Astrocyte of the hippocampus (primary cell): ENCODE results near the gene TMEM259.

Experiments
- DNase-seq: peaks from one replicate; pipeline ENCODE4 v3.0.0; 2011; ENCODE audit warnings: low read depth, low spot score

Gene TMEM259

DNA sequence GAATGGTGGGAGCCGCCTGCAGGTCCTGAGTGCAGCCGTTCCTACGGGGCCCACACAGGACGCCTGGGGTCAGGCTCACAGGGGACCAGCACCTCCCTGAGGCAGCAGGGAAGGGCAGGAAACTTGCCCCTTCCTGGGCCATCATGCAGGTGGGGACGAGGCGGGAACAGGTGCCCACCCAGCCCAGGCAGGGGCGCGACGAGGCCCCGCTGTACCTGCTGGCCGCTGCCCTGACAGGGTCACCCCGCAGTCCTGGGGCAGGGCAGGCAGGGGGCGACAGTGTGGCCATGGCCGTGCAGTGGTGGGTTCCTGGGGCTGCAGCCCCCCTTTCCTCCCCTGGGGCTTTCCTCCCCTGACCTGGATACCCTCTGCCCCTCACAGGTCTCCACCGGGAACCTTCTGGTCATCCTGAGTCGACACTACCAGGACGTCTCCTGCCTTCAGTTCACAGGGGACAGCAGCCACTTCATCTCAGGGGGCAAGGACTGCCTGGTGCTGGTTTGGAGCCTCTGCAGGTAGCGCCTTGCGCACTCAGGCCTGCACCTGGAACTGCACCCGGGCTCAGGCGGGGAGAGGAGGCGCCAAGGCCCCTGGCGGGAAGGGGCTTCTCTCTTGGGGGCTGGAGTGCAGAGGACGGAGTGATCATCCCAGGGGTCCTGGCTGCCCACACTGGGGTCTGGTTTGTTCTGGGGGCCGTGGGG, 31.4 kb downstream of the TMEM259 start:
- DNase-seq: no peak

DNA sequence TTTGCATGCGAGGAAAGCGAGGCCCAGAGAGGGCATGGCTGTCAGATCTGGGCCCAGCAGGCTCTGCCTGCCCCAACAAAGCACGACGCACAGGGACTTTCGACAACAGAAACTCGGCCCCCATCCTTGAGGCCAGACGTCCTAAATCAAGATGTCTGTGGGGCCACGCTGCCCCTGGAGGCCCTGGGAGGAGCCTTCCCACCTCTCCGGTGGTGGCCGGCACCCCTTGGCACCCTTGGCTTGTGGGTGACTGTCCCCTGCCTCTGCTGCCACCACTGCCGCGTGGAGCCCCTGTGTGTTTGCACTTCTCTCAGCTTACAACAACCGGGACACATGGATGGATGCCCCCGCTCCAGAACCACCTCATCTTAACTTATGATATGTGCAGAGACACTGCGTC, 32.4 kb downstream of the TMEM259 start:
- no peak for DNase-seq

DNA sequence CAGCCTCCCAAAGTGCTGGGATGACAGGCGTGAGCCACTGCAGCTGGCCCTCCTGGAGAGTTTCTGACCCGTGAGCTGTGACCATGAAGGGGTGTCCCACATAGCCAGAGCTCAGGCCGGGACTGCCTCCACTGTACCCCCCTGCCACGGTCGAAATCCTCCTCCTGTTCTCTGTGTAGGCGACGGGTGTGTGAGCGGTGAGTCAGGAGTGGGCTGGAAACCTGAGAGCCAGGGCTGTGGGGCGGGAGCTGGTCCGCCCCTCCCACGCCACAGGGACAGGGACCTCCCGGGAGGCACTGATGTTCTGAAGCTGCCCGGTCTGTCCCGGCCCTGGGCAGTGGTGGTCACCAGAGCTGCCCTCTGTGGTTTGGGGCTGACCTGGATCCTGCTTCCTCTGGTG, 32.8 kb downstream of the TMEM259 start:
- no peak for DNase-seq

DNA sequence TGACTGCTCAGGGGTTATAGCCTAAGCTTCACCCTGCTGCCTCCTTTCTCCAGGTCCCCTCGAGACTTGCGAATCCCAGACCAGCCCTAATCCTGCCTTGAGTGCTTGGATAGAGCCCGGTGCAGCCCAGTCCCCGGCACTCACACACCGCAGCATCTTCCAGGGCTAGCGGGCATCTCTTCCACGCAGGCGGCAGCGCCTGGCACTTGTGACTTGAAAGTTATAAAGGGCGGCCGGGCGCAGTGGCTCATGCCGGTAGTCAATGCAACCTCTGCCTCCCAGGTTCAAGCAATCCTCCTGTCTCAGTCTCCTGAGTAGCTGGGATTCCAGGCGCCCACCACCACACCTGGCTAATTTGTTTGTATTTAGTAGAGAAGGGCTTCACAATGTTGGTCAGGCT, 34.8 kb downstream of the TMEM259 start:
- DNase-seq: no peak

DNA sequence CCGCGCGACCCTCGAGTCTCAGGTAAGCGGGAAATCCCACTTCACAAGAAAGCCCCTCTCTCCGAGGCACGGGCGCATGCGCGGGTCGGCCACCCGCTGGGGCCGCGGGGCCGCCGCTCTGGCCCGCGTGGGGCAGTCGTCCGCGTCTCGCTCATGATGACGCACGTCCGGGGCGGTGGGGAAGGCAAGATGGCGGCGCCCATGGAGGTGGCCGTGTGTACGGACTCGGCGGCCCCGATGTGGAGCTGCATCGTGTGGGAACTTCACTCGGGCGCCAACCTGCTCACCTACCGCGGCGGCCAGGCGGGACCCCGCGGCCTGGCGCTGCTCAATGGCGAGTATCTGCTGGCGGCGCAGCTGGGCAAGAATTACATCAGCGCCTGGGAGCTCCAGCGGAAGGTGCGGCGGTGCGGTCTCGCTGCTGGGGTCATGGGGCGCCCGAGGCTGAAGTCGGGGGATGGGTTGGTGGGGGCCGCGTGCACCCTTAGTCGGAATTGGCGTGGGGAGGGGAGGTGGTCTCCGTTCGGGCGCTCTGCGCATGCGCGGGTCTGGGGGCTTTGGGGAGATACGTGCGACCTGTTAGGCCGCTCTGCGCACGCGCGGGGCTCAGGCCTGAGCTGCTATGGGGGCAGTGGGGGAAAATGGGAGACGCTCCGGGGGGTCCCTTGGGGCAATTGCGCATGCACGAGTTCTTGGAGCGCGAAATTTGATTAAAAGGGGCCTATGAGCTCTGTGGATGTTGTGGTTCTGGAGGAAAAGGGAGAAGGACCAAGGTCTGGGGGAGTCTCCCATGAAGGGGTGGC, 36.6 kb downstream of the TMEM259 start, which contains the start of gene WDR18:
TSS of gene WDR18 (plus strand) at position 181 of the 803 bp plus-strand sequence. CDS start at position 190, 9 bp downstream.
- DNase-seq: peak; percentile 96

DNA sequence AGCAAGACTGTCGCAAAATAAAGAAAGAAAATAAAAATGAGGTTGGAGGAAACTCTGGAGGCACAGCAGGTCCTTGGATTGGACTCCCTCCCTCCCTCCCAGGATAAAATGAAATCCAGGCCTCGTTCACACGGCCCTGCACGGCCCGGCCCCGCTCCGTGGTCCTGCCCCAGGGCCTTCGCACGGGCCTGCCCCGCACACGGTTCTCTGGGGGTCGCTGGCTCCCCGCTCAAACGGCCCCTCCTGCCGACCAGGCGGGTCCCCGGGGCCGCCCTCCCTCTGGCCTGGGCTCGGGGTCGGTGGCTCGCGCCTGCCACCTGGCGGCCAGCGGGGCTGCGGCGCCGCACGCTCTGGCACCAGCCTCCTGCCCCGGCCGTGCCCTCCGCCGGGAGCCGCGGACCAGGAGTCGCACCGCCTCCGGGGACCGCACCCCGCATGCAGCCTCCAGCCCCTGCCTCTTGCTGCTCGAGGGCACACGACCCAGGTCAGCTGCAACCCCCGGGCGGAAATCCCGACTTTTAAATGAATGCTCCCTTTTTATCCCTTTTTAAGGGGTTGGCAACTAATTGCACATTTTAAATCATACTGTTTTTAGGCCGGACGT, 38.3 kb downstream of the TMEM259 start:
- peak; percentile 86 for DNase-seq

DNA sequence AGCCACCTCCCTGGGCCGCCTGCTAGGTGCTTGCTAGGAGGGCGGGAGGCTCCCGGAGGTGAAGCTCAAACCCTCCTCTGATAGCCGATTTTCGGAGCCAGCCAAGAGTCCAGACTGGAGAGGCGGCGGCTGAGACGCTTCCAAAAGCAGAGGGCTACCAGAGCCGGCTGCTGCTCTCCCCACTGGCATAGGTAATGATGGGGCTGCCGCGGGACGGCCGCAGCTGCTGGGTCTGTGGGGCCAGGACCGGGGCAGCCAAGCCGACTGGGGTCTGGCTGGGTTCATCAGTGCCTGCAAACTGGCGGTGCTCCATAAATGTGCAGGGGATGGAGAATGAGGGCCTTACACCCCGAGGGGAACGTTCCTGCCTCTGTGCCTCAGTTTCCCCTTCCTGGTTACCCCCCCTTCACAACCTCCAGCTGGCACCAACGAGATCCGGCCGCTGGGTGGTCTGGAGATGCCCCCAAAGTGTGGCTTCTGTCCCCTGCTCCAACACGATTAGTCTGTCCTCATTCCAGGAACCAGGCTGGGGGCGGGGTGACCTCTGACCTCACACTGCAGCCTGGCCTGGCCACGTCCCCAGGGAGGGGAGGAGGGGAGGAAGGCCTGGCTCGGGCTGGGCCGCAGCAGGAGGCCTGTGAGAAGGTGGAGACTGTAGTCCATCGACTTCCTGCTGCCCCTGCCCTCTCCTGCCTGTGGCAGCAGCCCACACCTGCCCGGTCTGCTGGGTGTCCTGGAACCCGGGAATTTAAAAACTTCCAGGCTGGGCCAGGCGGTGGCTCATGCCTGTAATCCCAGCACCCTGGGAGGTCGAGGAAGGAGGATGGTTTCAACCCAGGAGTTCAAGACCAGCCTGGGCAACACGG, 40.6 kb downstream of the TMEM259 start:
- DNase-seq: no peak

DNA sequence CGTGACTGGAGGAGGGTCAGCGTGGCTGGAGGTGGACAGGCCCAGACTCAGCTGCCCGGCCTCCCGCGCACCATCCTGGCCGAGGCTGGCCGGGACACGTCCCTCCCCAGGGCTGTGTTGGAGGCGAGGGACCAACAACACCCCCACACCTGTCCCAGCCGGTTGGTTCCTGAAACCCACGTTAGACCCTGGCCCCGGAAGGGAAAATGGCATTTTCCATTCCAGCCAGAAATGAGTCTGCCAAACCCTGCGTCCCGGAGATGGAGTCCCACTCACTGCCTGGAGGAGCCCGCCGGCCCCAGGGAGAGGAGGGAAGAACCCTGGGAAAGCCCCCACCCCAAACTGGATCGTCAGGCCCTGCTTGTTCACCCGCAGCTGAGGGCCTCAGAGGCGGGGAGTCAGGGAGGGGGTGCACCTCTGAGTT, 41.6 kb downstream of the TMEM259 start:
- no peak for DNase-seq

DNA sequence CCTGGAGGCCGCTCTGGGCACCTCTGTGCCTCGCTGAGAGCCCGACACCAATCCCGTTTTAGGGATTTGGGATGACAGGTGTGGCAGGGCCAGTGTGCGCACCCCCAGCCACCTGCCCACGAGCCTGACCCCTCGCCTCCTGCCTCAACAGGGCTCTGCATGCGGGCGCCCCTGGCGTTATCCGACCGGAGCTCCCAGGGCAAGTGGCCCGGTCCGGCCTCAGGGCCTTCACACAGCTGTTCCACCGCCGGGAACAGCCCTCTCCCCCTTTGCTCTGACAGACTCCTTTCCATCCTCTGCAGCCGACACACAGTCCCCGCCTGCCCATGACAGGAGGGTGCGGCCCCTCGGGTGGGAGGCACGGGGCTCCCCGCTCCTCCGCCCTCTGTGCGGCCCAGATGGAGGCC, 43.9 kb downstream of the TMEM259 start:
- DNase-seq: no peak

DNA sequence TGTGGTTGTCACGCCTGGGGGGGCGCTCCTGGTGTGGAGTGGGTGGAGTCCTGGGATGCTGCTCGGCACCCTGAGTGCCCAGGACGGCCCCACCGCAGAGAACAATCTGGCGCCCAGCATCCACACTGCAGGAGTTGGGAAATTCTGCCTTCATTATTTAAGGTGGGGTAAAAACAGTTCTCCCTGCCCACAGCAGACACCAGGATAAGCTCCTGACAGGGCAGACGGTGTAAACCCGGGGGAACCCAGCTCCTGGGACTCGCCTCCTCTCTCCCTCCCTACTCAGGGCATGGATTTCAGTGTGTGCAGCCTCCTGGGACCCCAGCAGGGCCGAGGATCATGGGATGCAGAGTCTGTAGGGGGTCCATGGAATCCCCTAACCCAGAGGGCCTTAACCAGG, 44.4 kb downstream of the TMEM259 start:
- no peak for DNase-seq

DNA sequence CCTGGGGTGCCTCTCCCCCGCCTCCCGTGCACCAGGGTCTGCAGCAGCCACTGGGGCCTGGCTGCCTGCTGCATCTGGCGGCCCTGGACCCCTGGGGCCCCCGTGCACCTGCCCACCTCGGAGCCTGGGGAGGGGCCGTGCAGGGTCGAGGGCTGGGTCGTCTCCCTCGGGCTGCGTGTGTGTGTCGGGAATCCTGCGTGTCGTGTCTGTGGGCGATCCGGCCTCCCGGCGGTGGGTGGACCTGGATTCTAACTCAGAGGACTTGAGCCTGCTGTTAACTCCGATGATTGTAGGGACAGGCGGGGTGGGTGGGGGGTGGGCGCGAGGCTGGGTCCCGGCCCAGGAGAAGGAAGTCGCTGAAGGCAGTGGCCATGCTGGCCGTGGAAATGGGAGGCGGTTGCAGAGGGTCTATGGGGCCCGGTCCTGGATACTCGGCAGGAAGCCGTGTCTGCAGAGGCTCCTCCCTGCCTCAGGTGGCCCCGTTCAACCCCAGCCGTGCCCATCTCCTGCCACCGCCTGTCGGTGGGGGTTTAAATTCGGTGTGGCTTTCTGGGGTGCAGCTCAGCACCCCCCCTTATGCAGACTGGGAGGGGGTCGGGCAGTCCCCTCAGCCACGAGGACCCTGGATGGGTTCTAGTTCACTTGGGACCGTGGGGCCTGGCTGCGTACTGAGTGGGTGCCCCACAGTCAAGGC, 46.2 kb downstream of the TMEM259 start:
- no peak for DNase-seq

DNA sequence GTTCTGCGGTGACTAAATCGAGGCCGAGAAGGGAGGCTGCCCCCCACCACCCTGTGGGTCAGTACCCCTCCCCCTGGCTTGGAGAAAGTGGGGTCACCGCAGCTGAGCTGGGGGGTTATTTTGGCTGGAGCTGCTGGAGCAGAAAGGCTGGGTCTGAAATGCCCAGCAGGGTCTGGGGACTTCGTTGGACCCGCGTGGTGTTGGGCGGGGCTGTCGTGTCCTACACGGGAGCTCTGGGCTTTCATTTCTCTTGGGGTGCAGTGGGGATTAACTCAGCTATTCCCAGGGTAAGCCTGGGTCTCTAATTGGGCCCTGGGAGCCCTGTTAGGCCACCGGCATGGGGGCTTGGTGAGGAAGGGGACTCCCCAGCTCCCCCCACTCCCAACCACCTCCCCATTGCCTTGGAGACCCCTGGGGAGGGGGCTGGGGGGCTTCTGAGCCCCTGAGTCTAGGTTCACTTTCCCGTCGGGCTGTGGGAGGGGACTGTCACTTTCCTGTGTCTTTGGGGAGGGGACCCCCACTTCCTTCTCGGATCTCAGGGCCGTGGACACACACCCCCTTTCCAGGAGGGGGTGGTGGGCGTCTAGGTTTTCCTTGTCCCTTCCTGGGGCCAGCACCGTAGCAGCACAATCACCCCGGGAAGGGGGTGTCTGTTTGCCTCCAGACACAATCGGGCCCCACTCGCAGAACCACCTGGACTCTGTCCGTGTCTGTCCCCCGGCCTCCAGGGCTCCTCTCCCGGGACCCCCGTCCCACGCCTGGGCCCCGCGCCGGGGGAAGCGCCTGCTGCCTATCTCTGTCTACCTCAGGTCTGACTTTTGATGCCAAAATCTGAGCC, 47.0 kb downstream of the TMEM259 start:
- no peak for DNase-seq

DNA sequence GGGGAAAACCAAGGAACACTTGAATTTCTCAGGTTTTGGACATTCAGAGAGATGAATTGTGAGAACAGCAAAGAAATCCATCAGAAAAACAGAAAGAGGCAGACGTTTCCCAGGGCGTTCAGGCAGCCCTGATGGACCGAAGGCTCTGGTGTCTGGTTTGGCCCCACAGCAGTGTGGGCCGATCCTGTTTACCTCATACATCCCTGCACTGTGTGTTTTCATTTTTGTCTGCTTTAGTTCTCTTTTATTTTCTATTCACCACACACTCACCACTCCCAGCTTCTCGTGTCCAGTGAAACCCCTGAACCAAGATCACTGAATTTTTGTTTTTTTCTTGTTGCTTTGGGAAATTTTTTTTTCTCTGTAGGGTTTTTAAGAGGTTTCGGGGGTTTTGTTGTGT, 48.6 kb downstream of the TMEM259 start:
- DNase-seq: no peak

DNA sequence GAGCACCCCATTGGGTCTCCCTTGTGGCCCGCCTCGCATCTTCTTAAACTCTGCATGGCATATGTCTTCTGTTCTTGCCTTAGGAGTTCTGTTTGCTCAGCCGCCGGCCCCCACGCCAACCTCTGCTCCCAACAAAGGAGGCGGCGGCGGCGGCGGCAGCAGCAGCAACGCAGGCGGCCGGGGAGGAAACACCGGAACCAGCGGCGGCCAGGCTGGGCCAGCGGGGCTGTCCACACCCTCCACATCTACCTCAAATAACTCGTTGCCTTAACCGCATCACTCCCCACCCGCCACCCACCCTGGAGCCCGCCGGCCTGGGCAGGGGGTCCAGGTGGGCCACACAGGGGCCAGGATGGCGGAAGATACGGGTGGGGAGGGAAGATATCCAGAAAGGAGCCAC, 49.1 kb downstream of the TMEM259 start:
- DNase-seq: no peak

DNA sequence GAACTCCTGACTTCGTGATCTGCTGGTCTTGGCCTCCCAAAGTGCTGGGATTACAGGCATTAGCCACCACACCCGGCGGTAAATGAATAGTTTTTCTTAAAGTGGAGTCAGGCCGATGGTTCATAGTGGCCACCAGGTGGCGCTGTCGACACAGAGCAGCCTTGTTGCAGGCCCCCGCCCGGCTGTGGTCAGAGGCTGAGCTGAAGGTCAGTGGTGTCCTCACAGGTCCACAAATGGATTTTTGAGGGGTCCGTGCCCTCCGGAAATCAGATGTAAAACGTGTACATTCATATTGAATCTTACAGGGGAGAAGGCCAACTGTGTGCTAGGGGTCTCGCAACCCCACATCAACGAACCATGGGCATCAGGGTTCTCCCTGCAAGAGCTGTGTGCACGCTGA, 50.2 kb downstream of the TMEM259 start:
- no peak for DNase-seq

DNA sequence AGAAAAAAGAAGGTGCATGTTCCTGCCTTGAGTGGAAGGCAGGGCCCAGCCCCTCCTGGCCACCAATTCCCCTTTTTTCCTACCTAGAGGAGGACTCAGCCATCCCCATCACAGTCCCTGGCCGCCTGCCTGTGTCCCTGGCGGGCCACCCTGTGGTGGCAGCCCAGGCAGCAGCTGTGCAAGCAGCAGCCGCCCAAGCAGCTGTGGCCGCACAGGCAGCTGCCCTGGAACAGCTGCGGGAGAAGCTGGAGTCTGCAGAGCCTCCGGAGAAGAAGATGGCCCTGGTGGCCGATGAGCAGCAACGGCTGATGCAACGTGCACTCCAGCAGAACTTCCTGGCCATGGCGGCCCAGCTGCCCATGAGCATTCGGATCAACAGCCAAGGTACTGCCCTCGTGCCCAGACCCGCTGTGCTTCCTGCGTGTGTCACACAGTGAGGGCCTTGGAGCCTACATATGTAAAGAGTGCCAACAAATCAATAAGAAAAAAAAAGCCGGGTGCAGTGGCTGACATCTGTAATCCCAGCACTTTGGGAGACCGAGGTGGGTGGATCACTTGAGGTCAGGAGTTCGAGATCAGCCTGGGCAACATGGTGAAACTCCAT, 54.3 kb downstream of the TMEM259 start:
- no peak for DNase-seq

DNA sequence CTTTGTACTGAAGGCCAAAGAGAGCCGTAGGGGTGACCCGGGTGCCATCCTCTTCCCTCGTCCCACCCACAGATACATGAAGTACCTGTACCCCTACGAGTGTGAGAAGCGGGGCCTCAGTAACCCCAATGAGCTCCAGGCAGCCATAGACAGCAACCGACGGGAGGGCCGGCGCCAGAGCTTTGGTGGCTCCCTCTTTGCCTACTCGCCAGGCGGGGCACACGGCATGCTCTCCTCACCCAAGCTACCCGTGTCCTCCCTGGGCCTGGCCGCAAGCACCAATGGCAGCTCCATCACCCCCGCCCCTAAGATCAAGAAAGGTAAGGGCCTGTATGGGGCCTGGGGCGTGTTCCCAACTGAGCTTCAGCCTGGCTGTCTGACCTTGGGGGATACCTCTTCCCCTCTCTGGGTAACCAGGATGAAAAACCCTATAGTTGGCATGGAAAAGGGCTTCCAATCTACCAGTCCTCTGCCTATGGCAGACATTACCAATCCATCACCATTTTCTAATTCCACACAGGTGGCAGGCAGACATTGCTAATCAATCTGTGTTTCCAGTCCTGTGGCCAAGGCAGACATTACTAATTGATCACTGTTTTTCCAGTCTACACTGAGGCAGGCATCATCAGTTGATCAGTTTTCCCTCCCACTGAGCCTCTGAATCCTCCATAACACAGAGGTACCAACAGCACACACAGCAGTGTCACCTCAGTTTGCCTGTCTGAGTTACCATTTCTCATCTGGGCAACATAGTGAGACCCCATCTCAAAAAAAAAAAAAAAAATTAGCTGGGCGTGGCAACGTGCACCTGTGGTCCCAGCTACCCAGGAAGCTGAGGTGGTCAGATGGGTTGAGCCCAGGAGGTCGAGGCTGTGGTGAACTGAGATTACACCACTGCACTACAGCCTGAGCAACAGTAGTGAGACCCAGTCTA, 55.9 kb downstream of the TMEM259 start:
- no peak for DNase-seq

DNA sequence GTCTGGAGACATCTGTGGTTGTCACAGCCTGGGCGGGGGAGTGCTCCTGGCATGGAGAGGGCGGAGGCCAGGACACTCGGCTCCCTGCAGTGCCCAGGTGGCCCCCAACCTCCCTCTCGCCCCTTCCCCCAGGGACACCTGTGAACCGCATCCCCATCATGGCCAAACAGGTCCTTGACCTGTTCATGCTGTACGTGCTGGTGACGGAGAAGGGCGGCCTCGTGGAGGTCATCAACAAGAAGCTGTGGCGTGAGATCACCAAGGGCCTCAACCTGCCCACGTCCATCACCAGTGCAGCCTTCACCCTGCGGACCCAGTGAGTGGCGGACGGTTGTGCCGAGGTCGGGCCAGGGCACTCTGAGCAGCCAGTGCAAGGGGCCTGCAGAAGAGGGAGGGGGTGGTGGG, 56.8 kb downstream of the TMEM259 start:
- no peak for DNase-seq

DNA sequence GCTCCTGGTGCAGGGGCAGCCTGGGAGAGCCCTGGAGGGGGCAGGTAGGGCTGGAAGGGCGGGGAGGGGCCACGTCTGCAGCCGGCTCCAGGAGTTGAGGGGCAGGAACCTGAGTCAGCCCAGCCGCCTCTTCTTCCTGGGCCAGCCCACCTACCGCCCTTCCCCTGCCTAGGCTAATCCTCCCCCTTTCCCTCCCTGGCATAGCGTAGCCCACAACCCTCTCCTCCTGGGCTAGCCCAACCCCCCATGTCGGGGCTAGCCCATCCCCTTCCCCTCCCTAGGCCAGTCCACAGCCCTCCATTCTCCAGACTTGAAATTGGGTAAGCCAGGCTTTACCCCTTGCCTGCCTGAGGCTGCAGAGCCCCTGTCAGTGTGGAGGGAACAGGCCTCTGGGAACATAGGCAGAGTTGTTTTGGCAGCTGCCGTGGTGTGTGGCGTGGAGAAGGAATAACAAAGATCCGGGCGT, 57.4 kb downstream of the TMEM259 start:
- DNase-seq: no peak
